HFFc6 (cell line): ENCODE results near the gene PBX3. TPM values are rescaled to one million over a fixed set of nuclear protein-coding genes. Genes with fewer than 3 reads are reported as not detected.

Source experiments
- DNase-seq: peaks from one replicate; pipeline ENCODE4 v3.0.0-alpha.2; 2018
- H3K27ac Mint-ChIP-seq: 2 replicates; pipeline ENCODE4 v1.8.0; 2020; ENCODE audit warnings: mild to moderate bottlenecking, mixed read lengths
- H3K27me3 Mint-ChIP-seq: 2 replicates; pipeline ENCODE4 v1.8.0; 2021; ENCODE audit warnings: mild to moderate bottlenecking, moderate library complexity, mixed read lengths; ENCODE audit not compliant: insufficient read depth
- H3K36me3 Mint-ChIP-seq: 2 replicates; pipeline ENCODE4 v1.8.0; 2021; ENCODE audit warnings: low read depth, mixed read lengths
- H3K4me1 Mint-ChIP-seq: 2 replicates; pipeline ENCODE4 v1.8.0; 2020; ENCODE audit warnings: low read depth, mixed read lengths
- H3K4me3 Mint-ChIP-seq: 2 replicates; pipeline ENCODE4 v1.8.0; 2020; ENCODE audit warnings: mild to moderate bottlenecking, moderate library complexity, mixed read lengths
- H3K9me3 Mint-ChIP-seq: 2 replicates; pipeline ENCODE4 v1.8.0; 2020; ENCODE audit warnings: mild to moderate bottlenecking, mixed read lengths
- CTCF ChIP-seq: fragments of 200-600 bp; sonication (generic); IDR thresholded peaks from 2 replicates; pipeline ENCODE4 v1.5.0; 2021; ENCODE audit warnings: antibody characterized with exemption, mild to moderate bottlenecking
- total RNA-seq, 6 experiments: library from RNA; stranded (reverse); fragmentation: NEBNext Ultra II Directional; extraction: Animal tissue kit (Norgen Biotek cat#: 25700); gene quantifications; 2 replicates in 1 of 6; 3 replicates in 5 of 6; pipeline ENCODE4 v1.2.3, GENCODE V29; 2021

PBX3 gene
- total RNA-seq, 6 experiments from 2014 or later, result 32.2 to 44.3 (median 40.3) TPM

GRCh38 chr9:125996791-125997190 is 249.6 kb downstream of the PBX3 start:
- Mint-ChIP-seq H3K36me3 (no peaks in the 10 kb centered on the region), H3K4me1 (no peaks in the 10 kb centered on the region), H3K4me3 (no peak overlapping the region), H3K9me3 (no peaks in the 10 kb centered on the region), H3K27me3 (peaks cover 34% of the 10 kb centered on the region), H3K27ac (no peak overlapping the region)
- DNase-seq, result no peak
- no peak for TF ChIP-seq CTCF

- no peak for DNase-seq
- Mint-ChIP-seq H3K36me3 (no peaks in the 10 kb centered on the region), H3K27me3 (peaks cover 39% of the 10 kb centered on the region), H3K4me3 (no peak overlapping the region), H3K4me1 (no peaks in the 10 kb centered on the region), H3K9me3 (no peaks in the 10 kb centered on the region), H3K27ac (no peak overlapping the region)
- TF ChIP-seq CTCF, result no peak
Observed at GRCh38 chr9:125997196-125997823, 250.1 kb downstream of the PBX3 start.

GRCh38 chr9:125998837-125999503 is 251.8 kb downstream of the PBX3 start:
- H3K9me3 Mint-ChIP-seq, result no peaks in the 10 kb centered on the region
- H3K27me3 Mint-ChIP-seq, result peaks cover 41% of the 10 kb centered on the region
- H3K4me1 Mint-ChIP-seq, result no peaks in the 10 kb centered on the region
- no peak overlapping the region for H3K4me3 Mint-ChIP-seq
- no peak for TF ChIP-seq CTCF
- DNase-seq, result no peak
- H3K36me3 Mint-ChIP-seq, result no peaks in the 10 kb centered on the region
- no peak overlapping the region for H3K27ac Mint-ChIP-seq

- no peak for TF ChIP-seq CTCF
- H3K4me3 Mint-ChIP-seq, result no peak overlapping the region
- H3K36me3 Mint-ChIP-seq, result no peaks in the 10 kb centered on the region
- H3K9me3 Mint-ChIP-seq, result no peaks in the 10 kb centered on the region
- DNase-seq, result no peak
- no peak overlapping the region for H3K27ac Mint-ChIP-seq
- peaks cover 41% of the 10 kb centered on the region for H3K27me3 Mint-ChIP-seq
- H3K4me1 Mint-ChIP-seq, result no peaks in the 10 kb centered on the region
Observed at GRCh38 chr9:125999504-125999881, 252.3 kb downstream of the PBX3 start.

GRCh38 chr9:126000256-126000655 is 253.1 kb downstream of the PBX3 start:
- no peaks in the 10 kb centered on the region for H3K4me1 Mint-ChIP-seq
- no peak for DNase-seq
- no peaks in the 10 kb centered on the region for H3K9me3 Mint-ChIP-seq
- H3K36me3 Mint-ChIP-seq, result no peaks in the 10 kb centered on the region
- TF ChIP-seq CTCF, result no peak
- peaks cover 41% of the 10 kb centered on the region for H3K27me3 Mint-ChIP-seq
- H3K4me3 Mint-ChIP-seq, result no peak overlapping the region
- no peak overlapping the region for H3K27ac Mint-ChIP-seq
